Smooth muscle cell (in vitro differentiated cells): ENCODE measurements around the gene KCNH1. TPM values are rescaled to one million over a fixed set of nuclear protein-coding genes. Genes with fewer than 3 reads are reported as not detected.

Experiments used
- DNase-seq: peaks from one replicate; lab custom pipeline; 2025; ENCODE audit not compliant: unreplicated experiment; lab: John Stamatoyannopoulos, UW
- H2AFZ ChIP-seq: fragments of 200-600 bp; sonication (generic); 2 replicates; pipeline ENCODE4 v1.6.0; 2016; ENCODE audit warnings: antibody characterized with exemption, low read depth, mild to moderate bottlenecking
- H3F3A ChIP-seq: fragments of 200-600 bp; sonication (generic); 2 replicates; pipeline ENCODE4 v1.6.0; 2017; ENCODE audit warnings: antibody characterized with exemption, low read depth
- H3K27ac ChIP-seq: fragments of 200-600 bp; sonication (generic); 2 replicates; pipeline ENCODE4 v1.5.1; 2016; ENCODE audit warnings: low read depth, mild to moderate bottlenecking
- H3K27me3 ChIP-seq: fragments of 200-600 bp; sonication (generic); 2 replicates; pipeline ENCODE4 v1.6.1; 2016; ENCODE audit warnings: low read depth, mild to moderate bottlenecking
- H3K36me3 ChIP-seq: fragments of 200-600 bp; sonication (generic); 2 replicates; pipeline ENCODE4 v1.5.1; 2016; ENCODE audit warnings: low read depth
- H3K4me1 ChIP-seq: fragments of 200-600 bp; sonication (generic); 2 replicates; pipeline ENCODE4 v1.5.1; 2016; ENCODE audit warnings: low read depth
- H3K4me2 ChIP-seq: fragments of 200-600 bp; sonication (generic); 2 replicates; pipeline ENCODE4 v1.6.0; 2016; ENCODE audit warnings: mild to moderate bottlenecking
- H3K4me3 ChIP-seq: fragments of 200-600 bp; sonication (generic); 2 replicates; pipeline ENCODE4 v1.5.1; 2016; ENCODE audit warnings: mild to moderate bottlenecking
- H3K79me2 ChIP-seq: fragments of 200-600 bp; sonication (generic); 2 replicates; pipeline ENCODE4 v1.6.0; 2016; ENCODE audit warnings: low read depth, mild to moderate bottlenecking
- H3K9ac ChIP-seq: fragments of 200-600 bp; sonication (generic); 2 replicates; pipeline ENCODE4 v1.6.0; 2016; ENCODE audit warnings: low read depth
- H3K9me3 ChIP-seq: fragments of 200-600 bp; sonication (generic); replicated peaks from 2 replicates; pipeline ENCODE4 v1.5.1; 2016; ENCODE audit warnings: low read depth
- H4K20me1 ChIP-seq: fragments of 200-600 bp; sonication (generic); 2 replicates; pipeline ENCODE4 v1.6.0; 2016; ENCODE audit warnings: low read depth
- CTCF ChIP-seq: fragments of 200-600 bp; sonication (generic); IDR thresholded peaks from 2 replicates; pipeline ENCODE4 v1.5.1; 2017; ENCODE audit warnings: borderline replicate concordance, mild to moderate bottlenecking, antibody characterized with exemption; ENCODE audit not compliant: insufficient read depth, poor library complexity, severe bottlenecking
- WGBS: methylation state at CpG from one replicate; pipeline ENCODE4 v1.1.7; 2016; ENCODE audit warnings: low lambda C conversion rate; 5-methylcytosine and 5-hydroxymethylcytosine counted together
- polyA plus RNA-seq: library from polyadenylated mRNA; unstranded; fragments of >200 nt; fragmentation: Nextera tagmentation; extraction: Ambion mirVana; gene quantifications from 2 replicates; pipeline ENCODE4 v1.2.1, GENCODE V29; 2016
- total RNA-seq: library from RNA; depleted of rRNA; stranded (reverse); fragments of >200 nt; gene quantifications from 2 replicates; pipeline ENCODE4 v1.2.3, GENCODE V29; 2014

The KCNH1 gene
- total and polyA plus RNA-seq, 2 experiments from 2014 or later, result 0.30 to 1.9 TPM

GRCh38 chr1:210901981-210902770 lies 231.8 kb downstream of the KCNH1 start:
- no peaks in the 10 kb centered on the region for H3K36me3 ChIP-seq
- H3K4me2 ChIP-seq, result no peak overlapping the region
- H3K27me3 ChIP-seq, result peaks cover 12% of the 10 kb centered on the region
- H2AFZ ChIP-seq, result no peak overlapping the region
- no peak for DNase-seq
- H4K20me1 ChIP-seq, result no peaks in the 10 kb centered on the region
- no peak overlapping the region for H3K27ac ChIP-seq
- no peaks in the 10 kb centered on the region for H3K9me3 ChIP-seq
- WGBS, result 77% methylated on average over 8 of the region's 8 CpGs
- H3K4me1 ChIP-seq, result no peaks in the 10 kb centered on the region
- H3F3A ChIP-seq, result no peaks in the 10 kb centered on the region
- H3K9ac ChIP-seq, result no peak overlapping the region
- no peak overlapping the region for H3K4me3 ChIP-seq
- no peaks in the 10 kb centered on the region for H3K79me2 ChIP-seq
- TF ChIP-seq CTCF, result no peak

DNA sequence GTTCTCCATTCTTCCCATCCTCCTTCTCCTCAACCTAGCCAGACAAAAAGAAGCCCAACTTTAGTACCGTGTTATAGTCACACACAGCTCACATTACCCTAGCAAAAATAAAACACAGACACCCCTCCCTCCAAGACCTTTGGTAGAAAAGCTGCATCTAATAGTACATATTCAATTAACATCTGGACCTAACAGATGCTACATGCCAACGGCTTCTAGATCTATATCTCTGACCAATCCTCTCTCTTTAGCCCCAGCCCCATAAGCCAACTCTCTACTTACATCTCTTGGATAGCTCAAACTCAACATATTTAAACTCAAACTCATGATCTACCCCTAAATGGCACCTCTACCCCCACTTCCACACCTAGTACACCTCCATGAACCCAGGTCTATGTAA lies 233.1 kb downstream of the KCNH1 start:
- peaks cover 10% of the 10 kb centered on the region for H3K27me3 ChIP-seq
- no peaks in the 10 kb centered on the region for H3K79me2 ChIP-seq
- H3K4me2 ChIP-seq, result no peak overlapping the region
- H4K20me1 ChIP-seq, result no peaks in the 10 kb centered on the region
- no peak overlapping the region for H3K9ac ChIP-seq
- H3K9me3 ChIP-seq, result no peaks in the 10 kb centered on the region
- no peaks in the 10 kb centered on the region for H3K36me3 ChIP-seq
- no peak for DNase-seq
- no peaks in the 10 kb centered on the region for H3F3A ChIP-seq
- H3K4me1 ChIP-seq, result no peaks in the 10 kb centered on the region
- no peak overlapping the region for H3K27ac ChIP-seq
- TF ChIP-seq CTCF, result no peak
- H3K4me3 ChIP-seq, result no peak overlapping the region
- 79% methylated on average over 2 of the region's 2 CpGs for WGBS
- H2AFZ ChIP-seq, result no peak overlapping the region

DNA sequence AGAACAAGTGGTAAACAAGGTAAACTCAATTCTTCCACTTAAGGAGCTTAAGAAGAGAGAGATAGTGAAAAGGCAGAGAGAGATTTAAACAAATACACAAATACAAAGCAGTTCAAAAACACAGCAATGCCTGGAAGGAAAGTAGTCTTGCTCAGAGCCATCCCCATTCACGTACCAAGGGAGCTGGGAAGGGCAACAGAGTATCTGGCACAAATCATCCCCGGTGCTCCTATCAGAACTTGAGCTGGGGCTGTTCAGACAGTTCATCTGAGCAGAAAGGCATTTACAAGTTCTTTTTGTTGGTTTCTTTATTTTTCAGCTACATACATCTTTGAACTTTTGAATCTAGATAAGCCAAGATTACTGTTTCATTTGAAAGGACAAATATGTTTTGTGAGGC lies 233.9 kb downstream of the KCNH1 start:
- no peaks in the 10 kb centered on the region for H3K36me3 ChIP-seq
- no peak overlapping the region for H3K9ac ChIP-seq
- no peak for DNase-seq
- no peaks in the 10 kb centered on the region for H3K79me2 ChIP-seq
- H3K4me1 ChIP-seq, result no peaks in the 10 kb centered on the region
- H2AFZ ChIP-seq, result no peak overlapping the region
- no peak overlapping the region for H3K4me2 ChIP-seq
- WGBS, result 67% methylated on average over 2 of the region's 2 CpGs
- no peaks in the 10 kb centered on the region for H3F3A ChIP-seq
- no peak overlapping the region for H3K4me3 ChIP-seq
- no peaks in the 10 kb centered on the region for H3K9me3 ChIP-seq
- H4K20me1 ChIP-seq, result no peaks in the 10 kb centered on the region
- peaks cover 10% of the 10 kb centered on the region for H3K27me3 ChIP-seq
- TF ChIP-seq CTCF, result no peak
- H3K27ac ChIP-seq, result no peak overlapping the region

- Histone ChIP-seq H3K4me3 (no peak overlapping the region), H3K36me3 (no peaks in the 10 kb centered on the region), H3K4me1 (no peaks in the 10 kb centered on the region), H4K20me1 (no peaks in the 10 kb centered on the region), H3K27ac (no peak overlapping the region), H3K4me2 (no peak overlapping the region), H3K79me2 (no peaks in the 10 kb centered on the region), H3K9me3 (no peaks in the 10 kb centered on the region), H3K9ac (no peak overlapping the region), H3F3A (no peaks in the 10 kb centered on the region), H3K27me3 (peaks cover 10% of the 10 kb centered on the region), H2AFZ (no peak overlapping the region)
- no peak for TF ChIP-seq CTCF
- DNase-seq, result no peak
- 75% methylated on average over 2 of the region's 2 CpGs for WGBS
These were observed 234.3 kb downstream of the KCNH1 start for GRCh38 chr1:210899676-210900075.
